Left ventricle myocardium inferior (tissue), 1 donor: ENCODE results near the gene CCDC33. TPM values are rescaled to one million over a fixed set of nuclear protein-coding genes. Genes with fewer than 3 reads are reported as not detected.

ENCODE experiments used
- DNase-seq: peaks from one replicate; pipeline ENCODE4 v3.0.0-alpha.2; 2020
- H3K27ac ChIP-seq: fragments of 200-600 bp; replicated peaks from 2 replicates; pipeline ENCODE4 v1.8.0; 2021
- H3K27me3 ChIP-seq: fragments of 200-600 bp; 2 replicates; pipeline ENCODE4 v1.8.0; 2021; ENCODE audit warnings: low read depth
- H3K36me3 ChIP-seq: fragments of 200-600 bp; 2 replicates; pipeline ENCODE4 v1.8.0; 2021
- H3K4me1 ChIP-seq: fragments of 200-600 bp; 2 replicates; pipeline ENCODE4 v1.8.0; 2021
- H3K4me3 ChIP-seq: fragments of 200-600 bp; 2 replicates; pipeline ENCODE4 v1.8.0; 2021; ENCODE audit warnings: mild to moderate bottlenecking, moderate library complexity
- H3K9me3 ChIP-seq: fragments of 200-600 bp; replicated peaks from 2 replicates; pipeline ENCODE4 v1.8.0; 2021
- intact Hi-C: fragments of 100-400 bp; cut with micrococcal nuclease; formaldehyde crosslinking; loops from one replicate; pipeline ENCODE4 v1.11.0; 2022
- total RNA-seq: library from RNA; stranded (reverse); fragmentation: NEBNext Ultra II Directional; extraction: Animal tissue kit (Norgen Biotek cat#: 25700); gene quantifications from one replicate; pipeline ENCODE4 v1.2.1, GENCODE V29; 2021
- TF ChIP-seq, protein P1 (sequence below): fragments of 200-600 bp; IDR thresholded peaks from 2 replicates; pipeline ENCODE4 v1.8.0; 2021; ENCODE audit warnings: antibody characterized with exemption, mild to moderate bottlenecking, borderline replicate concordance
- donor health status: DM: no; HTN: yes; CAD: no; lungs with severe emphysema.

The CCDC33 gene
- total RNA-seq, 1 donor from 2014 or later, result 0.11 TPM

DNA sequence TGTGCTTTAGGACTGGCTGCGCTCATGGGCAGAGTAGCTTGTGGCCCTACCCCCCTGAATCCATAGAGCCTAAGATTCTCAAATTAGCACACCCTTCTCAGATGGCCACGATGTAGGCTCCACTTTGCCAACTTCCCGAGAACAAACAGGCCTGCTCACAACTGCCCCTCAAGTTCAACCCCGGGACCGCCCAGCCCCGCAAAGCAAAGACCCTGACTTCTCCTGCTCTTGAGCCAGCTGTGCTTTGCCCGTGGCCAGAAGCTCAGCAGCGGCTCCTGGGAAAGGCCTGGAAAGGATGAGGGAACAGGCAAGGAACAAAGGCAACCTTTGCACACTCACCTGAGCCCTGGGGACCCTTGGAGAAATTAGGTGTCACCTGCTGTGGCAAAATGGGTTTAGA is 99.3 kb downstream of the CCDC33 start:
- Histone ChIP-seq H3K4me1 (no peaks in the 10 kb centered on the region), H3K36me3 (no peaks in the 10 kb centered on the region), H3K27ac (no peak overlapping the region), H3K9me3 (no peaks in the 10 kb centered on the region), H3K27me3 (peaks cover 13% of the 10 kb centered on the region), H3K4me3 (no peak overlapping the region)
- TF ChIP-seq, protein P1, sequence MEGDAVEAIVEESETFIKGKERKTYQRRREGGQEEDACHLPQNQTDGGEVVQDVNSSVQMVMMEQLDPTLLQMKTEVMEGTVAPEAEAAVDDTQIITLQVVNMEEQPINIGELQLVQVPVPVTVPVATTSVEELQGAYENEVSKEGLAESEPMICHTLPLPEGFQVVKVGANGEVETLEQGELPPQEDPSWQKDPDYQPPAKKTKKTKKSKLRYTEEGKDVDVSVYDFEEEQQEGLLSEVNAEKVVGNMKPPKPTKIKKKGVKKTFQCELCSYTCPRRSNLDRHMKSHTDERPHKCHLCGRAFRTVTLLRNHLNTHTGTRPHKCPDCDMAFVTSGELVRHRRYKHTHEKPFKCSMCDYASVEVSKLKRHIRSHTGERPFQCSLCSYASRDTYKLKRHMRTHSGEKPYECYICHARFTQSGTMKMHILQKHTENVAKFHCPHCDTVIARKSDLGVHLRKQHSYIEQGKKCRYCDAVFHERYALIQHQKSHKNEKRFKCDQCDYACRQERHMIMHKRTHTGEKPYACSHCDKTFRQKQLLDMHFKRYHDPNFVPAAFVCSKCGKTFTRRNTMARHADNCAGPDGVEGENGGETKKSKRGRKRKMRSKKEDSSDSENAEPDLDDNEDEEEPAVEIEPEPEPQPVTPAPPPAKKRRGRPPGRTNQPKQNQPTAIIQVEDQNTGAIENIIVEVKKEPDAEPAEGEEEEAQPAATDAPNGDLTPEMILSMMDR, result no peak
- intact Hi-C loops, result no loop called here
- DNase-seq, result no peak

DNA sequence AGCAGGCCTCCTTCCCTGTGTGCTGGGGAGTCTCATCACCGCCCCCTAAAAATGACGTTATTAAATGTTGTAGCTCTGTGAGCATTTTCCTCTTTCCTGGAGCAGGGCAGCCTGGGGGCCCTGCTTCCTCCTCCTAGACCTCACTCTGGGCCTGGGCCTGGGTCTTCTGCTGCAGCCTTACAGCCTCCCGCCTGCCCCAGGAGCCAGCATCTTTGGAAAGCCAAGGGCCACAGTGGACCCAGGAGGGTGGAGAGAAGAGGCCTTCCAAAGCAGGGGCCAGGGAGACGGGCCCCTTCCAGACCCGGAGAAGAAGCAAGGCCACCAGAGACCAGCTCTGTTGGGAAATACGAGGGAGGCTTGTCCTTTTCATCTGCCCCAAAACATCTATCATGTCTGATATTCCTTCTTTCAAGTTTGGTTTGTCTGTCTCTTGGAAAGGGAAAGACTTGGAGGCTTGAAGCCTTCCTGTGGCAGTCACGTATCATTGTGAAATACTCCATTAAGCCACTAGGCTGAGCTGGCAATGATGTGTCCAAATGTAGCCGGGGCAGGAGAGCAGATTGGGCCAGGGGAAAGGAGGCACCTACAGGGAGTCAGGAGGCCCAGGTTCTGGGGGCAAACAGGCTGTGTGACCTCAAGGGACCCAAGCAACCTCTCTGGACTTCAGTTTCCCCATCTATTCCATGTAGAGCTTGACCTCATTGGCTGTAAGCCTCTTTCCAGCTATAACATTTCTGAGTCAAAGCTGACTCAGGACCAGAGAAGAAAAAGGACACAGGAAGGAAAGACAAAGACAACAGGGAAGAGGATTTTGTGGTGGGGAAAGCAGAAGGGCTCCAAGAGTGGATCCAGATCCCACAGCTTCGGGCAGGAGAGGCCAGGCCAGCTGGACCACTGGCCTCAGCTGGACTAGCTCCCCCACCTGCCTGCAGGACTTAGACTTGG is 100.2 kb downstream of the CCDC33 start:
- TF ChIP-seq, protein P1, result no peak
- intact Hi-C loops, result no loop called here
- no peak for DNase-seq

DNA sequence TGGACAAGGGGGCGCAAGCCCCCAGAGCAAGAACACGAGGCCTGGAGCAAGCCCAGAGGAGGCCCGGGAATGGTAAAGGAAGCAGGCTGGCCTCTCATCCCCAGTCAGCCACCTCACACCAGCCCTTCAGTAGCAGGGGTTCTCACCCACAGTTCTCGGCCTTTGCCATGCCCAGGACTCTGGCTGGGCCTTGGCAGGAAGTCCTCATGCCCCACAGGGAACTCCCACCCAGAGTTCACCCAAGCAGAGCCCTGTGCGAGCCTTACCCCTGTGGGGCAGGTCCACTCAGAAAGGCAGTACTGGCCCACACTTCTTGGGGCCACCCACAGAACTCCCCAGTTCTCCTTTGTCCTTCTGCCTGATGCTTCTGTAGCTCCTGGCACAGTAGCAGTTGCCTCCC is 101.0 kb downstream of the CCDC33 start:
- DNase-seq, result peak; percentile 7
- Histone ChIP-seq H3K9me3 (no peaks in the 10 kb centered on the region), H3K4me3 (no peak overlapping the region), H3K27ac (no peak overlapping the region), H3K36me3 (no peaks in the 10 kb centered on the region), H3K4me1 (no peaks in the 10 kb centered on the region), H3K27me3 (peaks cover 13% of the 10 kb centered on the region)
- intact Hi-C loops, result no loop called here
- TF ChIP-seq, protein P1, result no peak

More for the DNA sequence above, 100.2 kb downstream of the CCDC33 start:
- Histone ChIP-seq H3K4me1 (no peaks in the 10 kb centered on the region), H3K9me3 (no peaks in the 10 kb centered on the region), H3K4me3 (no peak overlapping the region), H3K27ac (no peak overlapping the region), H3K27me3 (peaks cover 13% of the 10 kb centered on the region), H3K36me3 (no peaks in the 10 kb centered on the region)

DNA sequence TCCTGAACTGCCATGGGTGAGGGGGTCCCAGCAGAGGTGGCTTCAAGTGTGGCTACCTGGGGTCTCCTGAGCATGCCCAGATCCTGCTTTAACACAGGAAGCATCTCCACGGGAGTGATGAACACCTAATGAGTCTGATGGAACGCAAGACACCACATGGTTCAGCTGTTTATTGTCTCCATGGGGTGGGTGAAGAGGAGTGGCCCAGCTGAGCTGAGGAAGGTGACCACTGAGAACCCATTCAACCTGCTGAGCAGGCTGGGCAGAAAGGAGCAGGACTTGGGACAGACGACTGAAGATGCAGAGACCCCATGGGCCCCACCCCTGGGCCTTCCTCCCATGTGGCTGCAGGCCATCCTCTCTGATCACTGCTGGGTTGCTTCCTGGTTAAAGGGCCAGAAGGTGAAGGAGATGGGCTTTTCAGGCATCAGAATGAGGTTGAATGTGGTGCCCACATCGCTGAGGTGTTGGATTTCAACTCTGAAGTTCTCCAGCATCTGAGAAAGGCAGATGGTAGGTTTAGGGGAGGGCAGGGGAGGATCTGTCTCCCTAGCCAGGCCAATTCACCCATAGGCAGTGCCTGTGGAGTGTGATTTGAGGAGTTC is 101.6 kb downstream of the CCDC33 start:
- intact Hi-C loops, result no loop called here
- H3K27me3 ChIP-seq, result peaks cover 17% of the 10 kb centered on the region
- no peak overlapping the region for H3K4me3 ChIP-seq
- H3K27ac ChIP-seq, result no peak overlapping the region
- no peaks in the 10 kb centered on the region for H3K9me3 ChIP-seq
- H3K36me3 ChIP-seq, result no peaks in the 10 kb centered on the region
- TF ChIP-seq, protein P1, result no peak
- DNase-seq, result peak; percentile 1
- H3K4me1 ChIP-seq, result no peaks in the 10 kb centered on the region

DNA sequence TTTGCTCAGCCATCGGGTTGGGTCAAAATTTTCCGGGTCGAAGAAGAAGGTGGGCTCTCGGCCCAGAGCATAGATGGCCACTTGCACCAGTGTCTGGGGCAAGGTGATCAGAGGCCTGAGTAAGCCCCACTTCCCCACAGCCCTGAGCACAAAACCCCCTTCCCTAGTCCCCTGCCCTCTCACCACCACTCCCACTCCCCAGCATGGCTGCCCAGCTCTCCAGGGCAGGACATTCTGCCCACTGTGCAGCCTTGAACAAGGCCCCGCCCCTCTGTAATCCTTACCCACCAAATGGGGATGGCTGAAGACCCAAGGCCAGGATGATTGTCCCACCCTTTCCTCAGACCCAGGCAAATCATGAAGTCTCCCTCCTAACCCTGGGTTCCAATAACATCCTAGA is 102.5 kb downstream of the CCDC33 start:
- Histone ChIP-seq H3K36me3 (no peaks in the 10 kb centered on the region), H3K27ac (no peak overlapping the region), H3K4me1 (no peaks in the 10 kb centered on the region), H3K4me3 (no peak overlapping the region), H3K27me3 (peaks cover 20% of the 10 kb centered on the region), H3K9me3 (no peaks in the 10 kb centered on the region)
- intact Hi-C loops, result no loop called here
- DNase-seq, result no peak
- TF ChIP-seq, protein P1, result no peak
